Cardiac muscle cell (in vitro differentiated cells and primary cell): ENCODE data around the gene TMEM204. TPM values are rescaled to one million over a fixed set of nuclear protein-coding genes. Genes with fewer than 3 reads are reported as not detected.

Source experiments
- DNase-seq, 2 donors: peaks; one replicate each; pipeline versions ENCODE4 v3.0.0 to v3.0.0-alpha.2; 2010 to 2017; ENCODE audit warnings: low read depth in 1 of 2, low spot score in 1 of 2
- H3K27ac ChIP-seq: fragments of 200-600 bp; sonication (generic); 2 replicates; pipeline ENCODE4 v1.5.1; 2016
- H3K27me3 ChIP-seq: fragments of 200-600 bp; sonication (generic); 2 replicates; pipeline ENCODE4 v1.6.0; 2016; ENCODE audit warnings: control low read depth
- H3K36me3 ChIP-seq: fragments of 200-600 bp; sonication (generic); 2 replicates; pipeline ENCODE4 v1.5.1; 2016; ENCODE audit warnings: control low read depth
- H3K4me1 ChIP-seq: fragments of 200-600 bp; sonication (generic); 2 replicates; pipeline ENCODE4 v1.8.1; 2017; ENCODE audit warnings: low read depth, mild to moderate bottlenecking, mixed run types
- H3K4me3 ChIP-seq: fragments of 200-600 bp; sonication (generic); 2 replicates; pipeline ENCODE4 v1.5.1; 2016; ENCODE audit warnings: mild to moderate bottlenecking
- H3K9me3 ChIP-seq: fragments of 200-600 bp; sonication (generic); 2 replicates; pipeline ENCODE4 v1.5.1; 2017; ENCODE audit warnings: low read depth, mild to moderate bottlenecking, control low read depth
- CTCF ChIP-seq: IDR thresholded peaks from 2 replicates; pipeline ENCODE4 v1.5.1; 2012; ENCODE audit warnings: low read depth, mild to moderate bottlenecking, low read length
- polyA plus RNA-seq: library from polyadenylated mRNA; unstranded; fragments of >200 nt; fragmentation: Nextera tagmentation; extraction: Ambion mirVana; gene quantifications from 2 replicates; pipeline ENCODE4 v1.2.1, GENCODE V29; 2016
- total RNA-seq: library from RNA; depleted of rRNA; stranded (reverse); fragments of >200 nt; gene quantifications from 2 replicates; pipeline ENCODE4 v1.2.3, GENCODE V29; 2016

TMEM204 gene
- total and polyA plus RNA-seq, 2 experiments from 2014 or later = 0.44 to 0.83 TPM

- no peak for DNase-seq
- Histone ChIP-seq H3K27me3 (no peaks in the 10 kb centered on the region), H3K27ac (no peak overlapping the region), H3K9me3 (no peaks in the 10 kb centered on the region), H3K4me3 (no peak overlapping the region), H3K4me1 (no peaks in the 10 kb centered on the region), H3K36me3 (peaks cover 6% of the 10 kb centered on the region)
- TF ChIP-seq CTCF = no peak
Measured at GRCh38 chr16:1575578-1575977, 42.1 kb downstream of the TMEM204 start.

- Histone ChIP-seq H3K27ac (no peak overlapping the region), H3K27me3 (no peaks in the 10 kb centered on the region), H3K4me3 (no peak overlapping the region), H3K36me3 (peaks cover 6% of the 10 kb centered on the region), H3K9me3 (no peaks in the 10 kb centered on the region), H3K4me1 (no peaks in the 10 kb centered on the region)
- no peak for DNase-seq
- TF ChIP-seq CTCF = no peak
Measured at GRCh38 chr16:1579214-1579613, 45.7 kb downstream of the TMEM204 start.

- Histone ChIP-seq H3K4me1 (no peaks in the 10 kb centered on the region), H3K27ac (no peak overlapping the region), H3K9me3 (no peaks in the 10 kb centered on the region), H3K36me3 (peaks cover 6% of the 10 kb centered on the region), H3K4me3 (no peak overlapping the region), H3K27me3 (no peaks in the 10 kb centered on the region)
- no peak for TF ChIP-seq CTCF
- no peak for DNase-seq
Measured at GRCh38 chr16:1580256-1580655, 46.8 kb downstream of the TMEM204 start.

- Histone ChIP-seq H3K27me3 (no peaks in the 10 kb centered on the region), H3K4me1 (no peaks in the 10 kb centered on the region), H3K4me3 (no peak overlapping the region), H3K27ac (no peak overlapping the region), H3K36me3 (peaks cover 6% of the 10 kb centered on the region), H3K9me3 (no peaks in the 10 kb centered on the region)
- no peak for TF ChIP-seq CTCF
- DNase-seq = no peak
Measured at GRCh38 chr16:1580956-1581355, 47.5 kb downstream of the TMEM204 start.

- Histone ChIP-seq H3K9me3 (no peaks in the 10 kb centered on the region), H3K27me3 (no peaks in the 10 kb centered on the region), H3K4me3 (no peak overlapping the region), H3K27ac (no peak overlapping the region), H3K36me3 (peaks cover 12% of the 10 kb centered on the region), H3K4me1 (no peaks in the 10 kb centered on the region)
- no peak for TF ChIP-seq CTCF
- no peak for DNase-seq
Measured at GRCh38 chr16:1581804-1582203, 48.3 kb downstream of the TMEM204 start.

- H3K4me1 ChIP-seq = no peaks in the 10 kb centered on the region
- no peaks in the 10 kb centered on the region for H3K9me3 ChIP-seq
- H3K27ac ChIP-seq = no peak overlapping the region
- DNase-seq = no peak
- no peaks in the 10 kb centered on the region for H3K27me3 ChIP-seq
- H3K36me3 ChIP-seq = peaks cover 17% of the 10 kb centered on the region
- TF ChIP-seq CTCF = no peak
- no peak overlapping the region for H3K4me3 ChIP-seq
Measured at GRCh38 chr16:1583180-1583579, 49.7 kb downstream of the TMEM204 start.
